GM19193 (cell line): Measurements from ENCODE around the gene KSR2.

Experiments used
- POLR2A ChIP-seq: IDR thresholded peaks from 4 replicates; pipeline ENCODE4 v1.6.1; 2011; ENCODE audit not compliant: insufficient read depth, insufficient read length; ENCODE audit errors: extremely low read depth

KSR2 gene

GRCh38 chr12:117521346-117521745, 447.4 kb downstream of the KSR2 start:
- TF ChIP-seq POLR2A, result no peak

DNA sequence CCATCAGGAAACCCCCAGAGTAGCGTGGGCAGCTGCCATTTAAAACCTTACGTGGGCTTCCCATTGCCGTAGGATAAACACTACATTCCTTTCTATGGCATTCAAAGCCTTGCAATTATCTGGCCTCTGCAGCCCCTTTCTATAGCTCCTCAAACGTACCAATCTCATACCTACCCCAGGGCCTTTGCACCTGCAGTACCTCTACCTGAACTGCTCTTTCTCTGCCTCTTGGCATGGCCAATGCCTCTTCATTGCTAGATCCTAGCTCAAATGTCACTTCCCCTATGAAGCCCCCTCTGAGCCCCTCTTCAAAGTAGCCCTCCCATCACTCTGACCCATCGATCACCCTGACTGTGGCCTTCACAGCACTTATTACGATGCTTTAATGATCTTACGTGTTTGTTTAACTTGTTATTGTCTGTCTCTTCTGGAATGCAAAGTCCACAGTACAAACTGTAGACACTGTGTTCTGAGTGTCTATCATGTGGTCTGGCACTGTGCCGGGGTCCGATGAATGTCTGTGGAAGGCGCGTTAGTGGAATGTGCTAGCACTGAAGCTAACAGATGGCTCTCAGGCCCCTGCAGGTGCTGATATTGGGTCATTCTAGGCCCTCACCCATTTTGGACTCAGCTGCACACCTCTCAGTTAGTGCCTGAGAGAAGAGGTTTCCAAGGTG, 450.1 kb downstream of the KSR2 start:
- TF ChIP-seq POLR2A, result no peak

- TF ChIP-seq POLR2A, result no peak
Measured at GRCh38 chr12:117517219-117517739, 451.5 kb downstream of the KSR2 start.

GRCh38 chr12:117516034-117516433, 452.8 kb downstream of the KSR2 start:
- no peak for TF ChIP-seq POLR2A

DNA sequence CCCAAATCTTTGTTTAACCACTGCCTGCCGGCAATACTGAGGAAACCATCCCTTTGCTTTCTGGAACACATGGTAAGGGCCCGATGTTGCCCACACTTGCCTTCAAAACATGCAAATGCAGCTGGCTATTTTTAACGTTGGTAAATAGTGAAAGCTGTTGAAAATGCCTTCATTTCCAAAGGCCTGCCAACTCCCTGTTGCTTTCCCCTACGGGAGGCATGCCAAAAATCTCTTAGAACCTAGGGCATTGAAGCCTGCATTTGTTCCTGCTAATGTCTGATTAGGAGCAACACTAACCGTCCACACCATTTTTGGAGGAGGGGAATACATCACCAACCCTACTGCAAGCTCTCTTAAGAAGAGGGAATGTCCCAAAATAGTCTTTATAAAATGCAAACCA, 454.8 kb downstream of the KSR2 start:
- TF ChIP-seq POLR2A, result no peak

GRCh38 chr12:117513353-117513752, 455.4 kb downstream of the KSR2 start:
- no peak for TF ChIP-seq POLR2A

- TF ChIP-seq POLR2A, result no peak
Measured at GRCh38 chr12:117508468-117508867, 460.3 kb downstream of the KSR2 start.

- no peak for TF ChIP-seq POLR2A
Measured at GRCh38 chr12:117507548-117507947, 461.2 kb downstream of the KSR2 start.

DNA sequence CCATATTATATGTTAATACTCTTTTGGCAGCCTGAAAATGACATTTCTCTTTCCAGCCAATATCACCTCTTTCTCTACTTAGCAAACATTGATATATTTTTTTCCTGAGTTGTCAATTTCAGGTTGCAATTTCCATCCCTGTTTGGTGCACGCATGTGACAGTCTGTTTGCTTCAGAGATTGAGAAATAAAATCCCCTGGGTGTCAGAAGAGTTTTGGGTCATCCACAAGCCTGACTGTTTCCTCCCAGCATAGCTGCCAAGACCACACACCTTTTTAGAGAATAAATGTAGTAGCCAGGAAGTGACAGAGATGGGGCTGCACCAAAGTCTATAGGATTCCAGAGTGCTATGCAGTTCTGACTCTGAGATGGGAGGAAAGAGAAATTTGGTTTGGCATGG, 462.5 kb downstream of the KSR2 start:
- TF ChIP-seq POLR2A, result no peak

DNA sequence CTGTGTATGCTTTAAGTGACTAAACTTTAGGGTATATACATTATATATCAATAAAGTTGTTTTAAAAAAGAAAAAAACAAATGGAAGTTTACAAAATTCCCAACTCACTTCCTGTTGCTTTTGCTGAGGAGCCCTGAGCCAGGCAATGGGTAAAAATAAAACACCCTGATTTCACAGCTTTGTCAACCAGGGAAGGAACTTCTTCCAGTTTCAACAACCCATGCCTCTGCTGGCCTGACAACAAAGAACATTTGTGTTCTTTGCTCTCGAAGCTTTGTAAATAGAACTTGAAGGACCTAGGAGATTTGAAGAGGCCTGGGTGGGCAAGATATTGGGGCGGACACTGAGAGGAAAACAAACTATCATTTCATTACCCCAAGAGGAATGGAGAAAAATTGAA, 466.2 kb downstream of the KSR2 start:
- TF ChIP-seq POLR2A, result no peak

DNA sequence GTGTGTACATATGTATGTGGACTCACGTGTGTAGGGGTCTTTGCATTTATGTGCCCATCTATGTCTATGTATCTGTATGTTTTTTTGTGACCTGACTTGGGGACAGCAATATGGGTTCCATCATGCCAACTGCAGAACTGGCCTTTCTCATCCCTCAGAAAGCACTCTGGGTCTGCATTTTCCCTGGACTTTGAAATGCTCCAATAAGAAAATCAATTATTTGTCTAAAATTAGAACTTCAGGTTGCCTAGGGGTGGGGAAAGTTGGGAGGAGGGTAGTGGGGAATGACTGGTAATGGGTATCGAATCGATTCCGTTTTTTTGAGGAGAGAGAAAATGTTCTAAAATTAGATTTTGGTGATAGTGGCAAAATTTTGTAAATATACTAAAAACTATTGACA, 466.6 kb downstream of the KSR2 start:
- no peak for TF ChIP-seq POLR2A

DNA sequence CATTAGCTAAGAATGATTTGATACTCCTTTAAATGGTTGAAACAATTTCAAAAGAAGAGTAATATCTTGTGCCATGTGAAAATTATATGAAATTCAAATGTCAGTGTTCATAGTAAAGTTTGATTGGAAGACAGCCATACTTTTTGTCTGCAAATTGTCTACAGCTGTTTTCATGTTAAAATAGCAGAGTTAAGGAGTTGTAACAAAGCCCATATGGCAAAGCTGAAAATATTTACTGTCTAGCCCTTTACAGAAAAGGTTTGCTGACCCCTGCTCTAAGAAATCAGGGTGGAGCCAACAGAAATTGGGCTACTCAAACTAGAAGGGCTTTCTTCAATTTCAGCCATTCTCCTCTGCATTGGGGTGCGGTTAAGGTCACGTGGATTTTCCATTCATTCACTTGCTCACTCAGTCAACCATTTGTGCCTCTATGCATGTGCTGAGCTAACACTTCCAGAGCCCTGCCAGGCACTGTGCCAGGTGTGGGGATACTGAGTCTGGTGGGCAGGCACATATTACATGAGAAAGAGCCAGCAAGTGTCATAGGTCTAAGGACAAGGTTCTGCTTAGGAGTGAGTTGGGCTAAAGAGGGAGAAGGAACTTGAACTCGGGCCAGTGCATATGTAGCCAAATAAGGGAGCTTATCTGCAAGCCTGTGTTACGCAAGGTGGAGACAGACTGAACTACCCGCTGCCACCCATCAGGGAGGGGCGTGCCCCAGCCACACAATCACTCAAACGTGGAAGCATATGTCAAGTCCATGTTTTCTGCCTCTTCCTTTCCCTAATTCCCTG, 467.5 kb downstream of the KSR2 start:
- TF ChIP-seq POLR2A, result no peak

DNA sequence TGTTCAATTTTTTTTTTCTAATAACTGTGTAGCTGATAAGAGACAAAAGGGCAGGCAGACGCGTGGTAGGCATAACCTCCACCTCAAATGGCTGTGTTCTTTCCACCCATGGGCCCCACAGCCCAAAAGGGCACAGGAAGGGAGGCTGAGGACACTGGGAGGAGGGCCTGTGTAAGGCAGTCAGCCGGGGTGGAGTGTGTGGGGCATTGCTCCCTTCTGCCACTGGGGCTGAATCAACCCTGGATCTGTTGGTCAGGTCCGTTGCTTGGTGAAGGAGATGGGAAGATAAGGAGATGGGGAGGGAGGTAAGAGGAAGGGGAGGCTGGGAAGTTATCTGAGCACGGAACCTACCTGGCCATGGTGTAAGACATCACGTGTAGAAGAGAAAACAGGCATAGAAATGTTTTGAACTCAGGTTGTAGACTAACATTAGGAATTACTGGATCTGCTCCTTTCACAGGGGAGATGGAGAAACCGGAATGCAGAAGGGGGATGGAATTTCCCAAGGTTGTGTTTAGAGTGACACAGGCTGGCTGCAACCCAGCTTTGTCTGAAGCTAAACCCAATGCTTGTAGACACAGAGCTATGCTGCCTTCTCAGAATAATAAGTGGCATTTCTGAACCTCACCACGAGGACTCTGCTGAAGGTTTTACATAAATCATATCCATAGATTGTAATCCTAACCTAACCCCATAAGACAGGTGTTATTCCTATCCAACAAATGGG, 468.9 kb downstream of the KSR2 start:
- TF ChIP-seq POLR2A, result no peak

DNA sequence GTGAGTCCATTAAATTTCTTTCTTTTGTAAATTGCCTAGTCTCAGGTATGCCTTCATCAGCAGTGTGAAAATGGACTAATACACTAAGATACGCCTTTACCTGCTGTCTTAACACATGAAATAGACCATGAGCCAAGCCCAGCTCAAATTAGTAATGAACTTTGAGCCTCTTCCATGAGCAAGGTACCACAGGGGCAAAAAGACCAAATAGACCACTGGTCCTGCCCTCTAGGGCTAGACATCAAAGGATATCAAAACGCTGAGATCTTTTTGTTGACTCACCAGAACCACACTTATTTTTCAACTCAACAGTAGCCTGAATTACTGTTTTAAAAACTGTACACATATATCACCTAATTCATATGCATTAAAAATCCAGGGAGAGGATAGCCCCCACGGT, 469.9 kb downstream of the KSR2 start:
- TF ChIP-seq POLR2A, result no peak

- TF ChIP-seq POLR2A, result no peak
Measured at GRCh38 chr12:117498256-117498655, 470.5 kb downstream of the KSR2 start.
